ENCODE measurements around the gene TPX2.

The TPX2 gene

DNA sequence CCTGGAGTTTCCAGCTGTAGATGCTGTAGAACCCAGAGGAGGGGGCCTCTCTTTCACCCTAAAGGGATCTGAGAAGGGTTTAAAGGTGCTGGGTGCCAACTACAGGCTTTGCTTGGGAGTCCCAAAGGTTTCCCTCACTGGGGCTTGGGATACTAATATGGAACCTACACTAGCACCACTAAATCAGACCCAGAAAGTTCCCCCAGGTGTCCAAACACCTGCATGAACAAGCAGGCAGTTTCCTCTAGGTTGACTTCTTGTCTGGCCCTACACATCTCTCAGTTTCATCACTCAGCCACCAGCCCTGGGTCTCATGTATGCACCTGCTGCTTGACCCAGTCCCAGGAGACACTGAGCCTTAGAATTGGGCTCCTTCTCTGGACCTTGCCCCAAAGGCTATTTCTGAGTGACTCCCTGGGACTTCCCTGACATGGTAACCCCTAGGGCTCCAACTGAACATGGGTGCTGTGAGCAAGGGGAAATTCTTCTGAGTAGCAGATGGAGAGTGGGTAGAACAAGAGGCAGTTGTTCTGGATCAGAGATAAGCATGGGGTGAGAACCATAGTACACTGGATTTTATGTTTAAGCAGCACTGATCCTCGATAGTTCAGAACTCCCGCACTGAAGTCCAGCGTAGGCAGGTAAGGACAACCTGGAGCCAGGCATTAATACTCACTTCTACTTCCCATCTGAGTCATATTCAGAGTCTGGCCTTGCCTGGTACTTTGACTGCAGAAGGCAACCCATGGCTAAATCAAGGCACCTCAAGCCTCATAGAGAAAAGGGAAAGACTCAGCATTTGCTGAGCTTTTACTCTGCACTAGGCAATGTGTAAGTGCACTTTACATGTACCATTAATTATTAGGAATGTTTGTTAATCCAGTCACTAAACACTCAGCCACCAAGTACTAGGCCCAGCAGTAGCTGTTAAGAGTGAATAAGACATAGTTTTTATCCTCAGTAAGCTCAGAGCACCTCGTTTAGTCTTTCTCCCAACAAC, 33.2 kb upstream of the TPX2 start:
- no peak for DNase-seq (ENCODE audit: low read depth)

DNA sequence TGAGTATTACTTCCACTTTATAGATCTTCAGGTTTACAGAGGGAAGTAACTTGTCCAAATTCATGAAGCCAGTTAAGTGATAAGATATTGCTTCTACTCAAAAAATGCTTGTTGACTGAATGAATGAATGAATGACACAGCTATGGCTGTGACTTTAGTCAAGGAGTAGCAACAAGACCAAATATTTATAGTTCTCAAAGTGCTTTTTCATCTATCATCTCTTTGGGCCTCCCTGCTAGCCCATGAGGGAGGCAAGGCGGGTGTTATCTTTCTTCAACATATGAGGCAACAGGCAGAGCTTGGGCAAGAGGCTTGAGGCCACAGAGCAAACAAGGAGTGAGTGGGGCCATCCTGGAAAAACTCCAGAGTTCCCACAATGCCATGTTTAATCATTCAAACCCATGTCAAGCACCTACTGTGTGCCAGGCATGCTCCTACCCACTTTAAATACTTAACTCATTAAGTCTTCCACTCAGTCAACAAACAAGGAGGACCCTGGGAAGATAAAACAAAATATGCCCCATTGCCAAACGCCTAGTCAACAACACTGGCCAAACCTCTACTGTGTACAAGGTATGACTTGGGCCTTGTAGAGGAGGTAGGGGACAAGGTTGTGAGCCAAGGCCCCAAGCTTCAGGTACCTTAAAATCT, 32.4 kb upstream of the TPX2 start:
- peak; percentile 48 for DNase-seq (ENCODE audit: low read depth)

DNA sequence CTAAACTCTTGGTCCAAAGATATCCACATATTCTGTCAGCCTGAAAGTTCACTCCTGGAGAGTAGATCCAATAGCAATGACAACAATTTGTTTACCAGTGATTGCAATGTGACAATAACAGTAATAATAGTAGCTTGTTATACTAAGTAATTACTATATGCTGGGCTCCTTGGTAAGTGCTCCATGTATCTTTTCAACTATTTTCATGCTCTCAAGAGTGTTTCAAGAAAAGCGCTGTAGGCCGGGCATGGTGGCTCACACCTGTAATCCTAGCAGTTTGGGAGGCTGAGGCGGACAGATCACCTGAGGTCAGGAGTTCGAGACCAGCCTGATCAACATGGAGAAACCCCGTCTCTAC, 31.9 kb upstream of the TPX2 start:
- no peak for DNase-seq (ENCODE audit: low read depth)

DNA sequence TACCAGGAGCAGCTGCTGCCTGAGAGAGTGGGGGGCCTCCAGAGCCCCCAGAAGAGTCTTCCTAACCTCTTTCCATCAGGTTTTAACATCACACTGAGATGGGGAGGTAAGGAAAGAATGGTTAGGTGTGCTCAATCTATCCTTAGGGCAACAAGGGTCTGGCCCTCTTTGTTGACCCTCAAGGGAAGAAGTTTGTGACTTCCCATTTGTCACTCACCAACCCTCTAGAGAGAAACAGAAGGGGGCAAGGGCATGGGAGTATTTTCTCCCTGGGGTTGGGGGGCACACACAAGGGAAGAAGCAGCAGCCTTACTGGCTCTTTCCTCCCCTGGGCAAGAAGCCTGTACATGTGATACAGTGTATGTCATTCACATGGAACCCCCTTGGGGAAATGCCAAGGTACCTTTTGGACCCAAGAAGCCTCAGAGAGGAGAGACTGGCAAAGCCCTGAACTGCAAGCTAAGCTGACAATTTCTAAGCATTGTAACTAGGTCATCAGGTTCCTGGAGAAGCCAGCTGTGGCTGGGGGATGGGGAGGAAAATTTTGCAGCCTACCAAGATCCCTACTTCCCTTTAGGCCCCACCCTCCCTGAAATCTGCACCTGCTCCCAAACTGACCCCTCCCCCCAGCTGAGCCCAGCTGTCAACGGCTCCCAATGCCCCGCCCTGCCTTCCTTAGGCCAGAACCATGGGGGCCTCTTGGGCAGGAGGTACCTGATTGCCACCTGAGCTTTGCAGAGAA, 30.9 kb upstream of the TPX2 start:
- no peak for DNase-seq (ENCODE audit: low read depth)

DNA sequence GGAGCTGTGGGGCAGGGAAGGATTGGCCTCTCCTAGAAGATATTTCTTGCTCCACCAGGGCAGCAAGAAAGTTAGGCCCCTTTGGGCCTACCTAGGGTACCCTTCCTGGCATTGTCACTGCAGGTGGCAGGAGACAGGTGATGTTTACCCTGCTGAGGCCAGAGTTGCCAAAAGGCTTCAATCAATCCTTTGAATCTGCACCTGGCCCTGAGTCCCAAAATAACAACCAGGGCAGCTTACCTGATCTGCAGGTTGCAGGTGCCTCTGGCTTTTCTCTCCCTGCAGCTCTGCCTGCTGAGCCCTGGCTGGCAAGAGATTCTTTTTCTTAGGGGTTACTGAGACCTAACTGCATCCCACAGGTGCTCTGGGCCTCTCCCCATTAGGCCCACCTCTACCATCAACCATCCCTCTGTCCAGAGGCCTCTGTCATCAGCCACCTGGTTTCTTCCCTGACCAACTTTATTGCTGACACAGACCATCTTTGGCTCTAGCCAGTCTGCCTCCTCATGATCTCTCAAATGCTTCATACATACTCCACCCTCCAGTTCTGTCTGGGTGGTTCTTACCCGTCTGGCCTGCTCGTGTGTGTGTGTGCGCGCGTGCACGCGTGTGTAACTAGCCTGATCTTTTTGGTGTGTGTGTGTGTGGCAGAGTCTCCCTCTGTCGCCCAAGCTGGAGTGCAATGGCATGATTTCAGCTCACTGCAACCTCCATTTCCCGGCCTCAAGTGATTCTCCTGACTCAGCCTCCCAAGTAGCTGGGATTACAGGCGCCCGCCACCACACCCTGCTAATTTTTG, 30.2 kb upstream of the TPX2 start:
- DNase-seq (ENCODE audit: low read depth) = no peak

DNA sequence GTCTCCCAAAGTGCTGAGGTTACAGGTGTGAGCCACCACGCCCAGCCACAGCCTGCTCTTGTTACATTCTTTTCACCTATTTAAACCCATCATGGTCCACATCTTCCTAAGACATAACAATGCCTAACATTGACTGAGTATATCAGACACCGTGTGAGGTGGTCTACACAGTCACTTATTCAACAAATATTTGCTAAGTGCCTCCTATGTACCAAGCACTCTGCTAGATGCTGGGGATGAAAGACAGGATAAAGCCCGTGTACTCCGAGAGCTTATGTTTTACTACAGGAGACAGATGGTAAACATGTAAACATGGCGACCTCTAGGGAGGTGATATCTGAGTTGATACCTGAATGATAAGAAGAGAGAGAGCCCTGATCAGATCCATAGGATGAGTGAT, 29.2 kb upstream of the TPX2 start:
- no peak for DNase-seq (ENCODE audit: low read depth)

DNA sequence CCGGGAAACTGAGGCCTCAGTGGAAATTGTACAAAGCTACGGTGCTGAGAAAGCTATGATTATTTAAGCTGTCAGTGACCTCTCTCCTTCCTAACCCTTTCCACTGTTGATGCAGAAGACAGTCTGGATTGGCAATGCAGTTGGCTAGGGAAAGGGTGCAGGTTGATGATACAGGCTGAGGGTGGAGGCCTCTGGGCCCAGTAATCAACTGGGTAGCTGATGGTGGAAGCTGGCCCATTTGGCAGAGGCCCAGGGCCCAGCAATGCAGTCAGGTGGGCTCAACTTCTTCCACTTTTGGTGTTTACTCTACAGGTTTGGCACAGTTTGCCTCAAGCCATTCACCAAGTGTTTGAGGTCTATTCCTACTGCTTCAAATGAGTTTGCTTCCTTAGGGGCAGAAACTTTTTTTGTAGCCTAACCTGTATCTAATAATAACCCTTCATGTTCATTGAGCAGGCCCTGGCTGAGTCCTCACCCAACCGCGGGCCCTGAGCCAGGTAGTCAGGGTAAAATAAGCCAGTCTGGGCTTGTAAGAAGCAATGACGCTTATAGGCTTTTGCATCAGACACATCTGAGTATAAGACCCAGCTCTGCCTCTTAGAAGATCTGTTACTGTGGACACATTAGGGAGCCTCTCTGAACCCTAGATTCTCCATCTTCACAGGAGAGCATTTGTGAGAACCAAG, 28.5 kb upstream of the TPX2 start:
- no peak for DNase-seq (ENCODE audit: low read depth)

DNA sequence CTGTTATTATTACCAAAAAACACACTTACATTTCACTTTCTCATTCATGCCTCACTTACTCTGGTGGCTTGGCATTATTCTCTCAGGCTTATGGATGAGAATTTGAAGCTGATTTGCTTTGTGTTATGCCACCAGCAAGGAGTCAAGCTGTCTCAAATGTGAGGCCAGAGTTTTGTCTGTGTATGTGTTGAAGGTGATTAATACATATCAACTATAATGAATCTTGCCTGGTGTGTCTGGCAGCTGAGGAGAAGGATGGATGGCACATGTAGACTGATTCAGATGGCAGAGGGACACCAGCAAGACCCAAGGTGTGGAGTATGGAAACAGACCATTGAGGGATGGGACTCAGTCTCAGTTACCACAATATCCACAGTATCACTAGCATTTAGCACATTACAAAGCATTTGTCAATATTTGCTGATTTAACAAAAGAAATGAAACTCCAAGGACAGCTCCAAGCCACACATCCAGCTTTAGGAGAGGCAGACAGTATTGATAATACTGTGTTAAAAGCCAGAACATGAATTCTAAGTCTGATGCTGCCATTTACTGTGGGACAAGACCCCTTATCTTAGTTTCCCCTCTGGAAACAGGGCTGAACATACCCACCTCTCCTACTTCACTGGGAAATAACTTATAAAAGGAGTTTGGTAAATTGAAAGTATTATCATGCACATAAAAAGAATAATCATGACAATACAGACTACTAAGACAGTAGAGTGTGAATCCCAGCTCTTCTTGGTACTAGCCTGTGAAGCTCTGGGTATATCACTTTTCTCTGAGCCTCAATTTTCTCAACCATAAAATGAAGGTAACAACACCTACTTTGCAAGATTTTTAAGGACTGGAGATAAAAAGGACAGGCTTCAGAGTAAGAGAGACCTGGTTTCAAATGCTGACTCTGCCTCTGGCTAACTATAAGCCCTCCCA, 27.6 kb upstream of the TPX2 start:
- no peak for DNase-seq (ENCODE audit: low read depth)

DNA sequence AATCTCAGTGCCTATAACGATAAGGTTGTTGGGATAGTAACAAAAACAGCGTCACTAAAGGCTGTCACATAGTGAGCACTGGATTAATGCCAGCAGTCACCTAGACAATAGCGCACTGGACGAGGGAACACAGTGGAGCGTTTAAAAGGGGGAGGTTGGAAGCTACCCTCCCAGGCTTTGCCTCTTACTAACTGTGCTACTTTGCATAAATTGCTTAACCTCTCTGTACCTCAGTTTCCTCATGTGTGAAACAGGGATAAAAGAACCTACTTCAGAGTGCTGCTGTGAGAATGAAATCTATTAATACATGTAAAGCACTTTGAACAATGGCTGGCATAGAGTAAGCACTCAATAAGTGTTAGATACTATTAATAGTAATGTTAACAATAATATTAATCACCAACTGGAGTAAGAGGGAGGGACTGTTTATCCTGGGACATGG, 27.0 kb upstream of the TPX2 start:
- DNase-seq (ENCODE audit: low read depth) = no peak

DNA sequence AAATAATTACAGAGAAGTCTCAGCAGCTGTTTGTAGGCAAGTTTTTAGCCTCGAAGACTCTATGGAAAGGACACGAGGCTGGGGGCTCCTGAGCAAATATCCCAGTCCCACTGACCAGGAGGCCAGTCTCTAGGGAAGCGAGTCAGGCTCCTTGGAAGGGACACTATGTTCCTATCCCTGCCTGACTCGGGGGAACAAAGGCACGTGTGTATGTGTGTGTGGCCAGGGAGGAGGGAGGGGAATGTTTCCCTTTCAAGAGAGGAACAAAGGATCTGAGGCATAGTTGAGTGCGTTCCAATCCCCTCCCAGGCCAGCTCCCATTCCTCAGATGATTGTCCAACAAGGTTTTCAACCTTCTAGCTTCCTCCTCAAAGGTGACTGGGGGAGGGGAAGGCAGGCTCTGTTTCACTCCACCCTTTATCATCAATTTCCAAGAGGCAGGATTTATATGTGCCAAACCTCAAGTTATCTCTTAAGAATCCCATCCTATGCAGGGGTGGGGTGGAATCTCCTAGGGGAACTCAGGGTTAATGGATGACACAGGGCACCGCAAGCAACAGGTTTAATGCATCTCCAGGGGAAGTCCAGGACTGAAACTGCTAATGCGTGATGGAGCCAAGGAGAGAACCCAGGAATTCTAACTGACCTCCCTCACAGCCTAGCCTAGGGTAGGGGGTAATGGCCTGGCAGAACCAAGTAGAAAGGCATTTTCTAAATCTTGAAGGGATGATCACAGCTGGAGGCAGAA, 26.4 kb upstream of the TPX2 start:
- DNase-seq (ENCODE audit: low read depth) = peak; percentile 74

DNA sequence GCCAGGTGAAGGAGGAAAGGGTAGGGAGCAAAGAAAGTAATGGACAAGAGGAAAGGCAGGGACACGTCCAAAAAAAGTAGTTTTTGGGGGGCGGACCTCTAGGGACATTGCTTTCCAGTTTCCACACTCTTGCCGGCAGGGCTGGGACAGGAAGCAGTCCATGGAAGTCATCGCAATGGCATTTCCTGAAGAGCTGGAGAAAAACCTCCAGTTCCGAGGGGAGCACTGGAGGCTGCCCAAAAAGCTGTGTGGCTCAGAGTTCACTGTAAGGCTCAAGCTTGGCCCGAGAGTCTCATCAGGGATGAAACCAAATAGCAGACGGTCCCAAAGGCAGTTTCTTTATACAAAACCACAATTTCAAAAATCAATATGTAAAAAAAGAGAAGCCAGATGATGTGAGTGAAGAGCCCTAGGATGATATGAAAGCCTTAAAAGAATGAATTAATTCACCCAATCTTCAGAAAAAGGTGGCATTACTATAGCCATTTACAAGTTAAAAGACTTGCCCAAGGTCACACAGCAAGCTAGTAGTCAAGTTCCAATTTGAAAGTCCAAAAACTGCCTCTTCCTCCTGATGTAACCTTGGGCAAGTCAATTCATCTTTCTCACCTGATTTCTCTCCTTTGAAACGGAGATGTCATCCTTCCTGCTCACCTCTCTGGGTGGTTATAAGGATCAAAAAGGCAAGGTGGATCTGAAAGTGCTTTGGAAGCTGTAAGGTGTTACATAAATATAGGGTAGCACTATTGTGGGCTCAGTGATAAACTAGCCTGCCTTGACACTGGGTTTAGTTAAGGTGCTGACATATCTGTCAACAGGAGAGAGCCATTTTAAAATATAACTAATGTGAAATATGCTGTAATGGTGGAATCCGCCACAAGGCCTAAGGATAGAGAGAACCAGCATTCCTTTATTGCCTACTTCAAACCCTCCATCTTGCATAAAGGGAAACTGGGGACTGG, 25.5 kb upstream of the TPX2 start:
- peak; percentile 86 for DNase-seq (ENCODE audit: low read depth)

DNA sequence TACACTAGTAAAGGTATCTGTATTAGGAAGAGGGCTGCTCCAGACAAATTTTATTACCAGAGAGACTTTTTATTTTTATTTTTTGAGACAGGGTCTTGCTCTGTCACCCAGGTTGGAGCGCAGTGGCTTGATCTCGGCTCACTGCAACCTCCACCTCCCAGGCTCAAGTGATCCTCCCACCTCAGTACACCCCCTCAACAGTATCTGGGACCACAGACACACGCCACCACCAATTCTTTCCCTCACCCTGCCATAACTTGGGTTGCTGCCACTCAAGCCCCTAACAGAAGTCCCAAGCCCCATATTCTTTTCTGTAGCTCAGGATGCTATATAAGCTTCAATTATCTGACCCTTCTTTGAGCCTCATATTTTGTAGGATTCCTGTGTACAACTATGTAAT, 23.3 kb upstream of the TPX2 start:
- no peak for DNase-seq (ENCODE audit: low read depth)

DNA sequence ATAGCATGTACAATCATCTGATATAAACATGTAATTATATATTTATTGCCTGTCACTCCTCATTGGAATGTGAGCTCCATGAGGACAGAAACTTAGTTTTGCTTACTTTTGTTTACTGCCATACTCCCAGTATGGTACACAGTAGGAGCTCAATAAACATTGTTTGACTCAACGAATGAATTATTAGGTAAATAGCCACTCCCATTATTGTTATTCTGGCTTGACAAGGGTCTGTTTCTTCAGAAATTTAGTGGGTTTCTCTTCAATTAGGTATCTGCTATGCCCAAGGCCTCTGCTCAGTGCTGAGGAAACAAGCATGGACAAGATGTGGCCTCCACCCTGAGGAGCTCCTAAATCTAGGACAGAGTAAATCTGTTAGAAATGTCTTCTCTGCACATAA, 22.7 kb upstream of the TPX2 start:
- DNase-seq (ENCODE audit: low read depth) = no peak

DNA sequence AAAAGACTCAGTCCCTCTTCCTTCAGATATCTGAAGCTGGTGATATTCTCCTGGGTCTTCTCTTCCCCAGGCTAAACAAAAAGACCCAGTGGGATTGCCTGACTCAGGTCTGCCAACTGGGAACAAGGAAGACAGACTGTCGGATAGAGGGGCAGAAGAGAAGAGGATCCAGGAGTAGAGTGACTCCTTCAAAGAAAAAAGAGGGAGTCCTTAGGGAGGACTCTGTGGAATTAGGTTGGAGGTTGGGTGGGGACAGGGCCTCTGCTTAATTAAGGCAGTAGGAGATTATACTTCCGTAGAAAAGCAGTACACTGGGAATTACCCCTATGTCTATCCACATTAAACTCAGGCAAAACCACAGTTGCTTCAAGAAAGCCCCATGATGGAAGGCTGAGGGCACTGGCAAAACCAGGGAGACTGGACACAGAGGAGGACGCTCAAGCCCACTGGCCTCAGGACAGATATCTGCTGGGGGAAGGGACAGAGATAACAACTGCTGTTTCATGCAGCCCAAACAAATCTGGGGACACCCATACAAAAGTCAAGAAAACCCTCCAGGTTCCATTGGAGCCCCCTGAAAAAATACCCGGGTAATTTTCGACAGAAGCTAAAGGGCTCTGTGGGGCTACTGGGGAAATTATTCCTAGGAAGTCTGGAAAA, 22.1 kb upstream of the TPX2 start:
- no peak for DNase-seq (ENCODE audit: low read depth)

DNA sequence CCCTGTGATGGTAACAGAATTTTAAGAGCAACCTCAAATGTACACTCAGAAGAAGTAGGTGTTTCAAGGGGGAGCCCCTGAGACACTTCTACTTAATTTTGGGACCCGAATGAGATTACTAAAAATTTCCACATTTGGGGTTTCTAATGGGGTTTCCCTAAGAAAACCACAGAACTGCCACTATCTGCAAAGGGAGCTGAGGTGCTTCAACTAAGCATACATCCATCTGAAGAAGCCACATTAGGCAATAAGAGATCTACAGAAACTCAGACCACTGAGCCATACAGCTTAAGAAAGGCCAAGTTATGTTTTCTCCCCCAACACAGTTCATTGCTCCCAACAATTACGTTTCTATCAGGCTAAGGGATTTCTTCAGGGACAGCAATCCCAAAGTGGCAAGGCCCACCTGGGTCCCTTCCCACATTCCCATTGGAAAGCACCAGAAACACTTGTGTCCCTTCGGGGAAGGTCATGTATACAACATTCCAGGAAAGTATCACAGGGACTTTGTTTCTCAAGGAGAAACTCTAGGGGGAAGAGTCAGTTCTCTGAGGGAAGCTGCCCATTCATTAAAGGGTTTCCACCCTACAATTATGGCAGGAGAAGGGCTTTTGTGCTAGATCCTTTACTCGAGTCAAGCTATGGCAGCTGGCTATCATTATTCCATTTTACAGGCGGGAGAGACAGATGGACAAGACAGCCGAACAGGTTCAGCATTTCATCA, 21.4 kb upstream of the TPX2 start:
- no peak for DNase-seq (ENCODE audit: low read depth)

DNA sequence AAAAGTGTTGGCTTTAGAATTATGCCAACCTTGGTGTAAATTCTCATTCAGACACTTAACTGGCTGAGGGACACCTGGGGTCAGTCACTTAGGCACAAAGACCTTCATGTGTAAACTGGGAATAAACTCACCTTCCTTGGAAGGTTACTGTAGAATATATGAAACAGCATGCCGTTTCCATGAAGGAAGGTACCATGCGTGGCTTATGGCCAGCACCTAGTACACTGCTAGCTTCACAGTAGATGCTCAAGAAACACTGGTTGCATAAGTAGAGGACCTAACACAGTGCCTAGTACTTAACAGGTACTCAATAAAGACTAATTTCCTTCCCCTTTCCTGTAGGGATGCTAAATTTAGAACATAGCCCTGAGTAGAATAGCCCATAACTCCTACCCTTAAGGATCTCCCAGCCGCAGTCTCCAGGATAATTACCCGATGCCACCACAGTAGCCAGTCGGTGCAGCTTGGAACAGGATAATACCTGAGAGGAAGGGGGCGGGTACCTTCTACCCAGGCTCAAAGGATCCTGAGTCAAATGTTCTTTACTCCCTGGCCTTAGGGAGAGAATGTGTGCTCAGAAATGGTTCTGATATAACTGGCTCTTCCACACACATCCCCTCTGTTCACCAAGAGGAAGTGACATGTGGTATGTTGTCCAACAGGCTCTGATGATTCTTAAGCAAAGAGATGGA, 20.0 kb upstream of the TPX2 start:
- no peak for DNase-seq (ENCODE audit: low read depth)

Measured in iris pigment epithelial cell (primary cell).